ENCODE measurements around the gene NPIPB8. TPM values are rescaled to one million over a fixed set of nuclear protein-coding genes. Genes with fewer than 3 reads are reported as not detected.
"Not testable (repeated sequence)": the region's sequence is repeated elsewhere in the genome, so short reads cannot be mapped to it uniquely, and the experiment has no call there.

The NPIPB8 gene
- total RNA-seq, 4 donors from 2014 or later, result 0.22 TPM; not detected in 3

- no peak for DNase-seq
- H3K36me3 ChIP-seq, result peaks cover 0 to 2% (median 0%) of the 10 kb centered on the region in 3 donors
- peaks cover 0 to 7% (median 5%) of the 10 kb centered on the region in 3 donors for H3K4me1 ChIP-seq
- WGBS, 2 donors, result 61% methylated on average over 4 to 6 of the region's 9 CpGs
- H3K4me3 ChIP-seq, result no peak overlapping the region
- H3K9me3 ChIP-seq, result no peaks in the 10 kb centered on the region
- peaks cover 0 to 5% (median 0%) of the 10 kb centered on the region in 4 donors for H3K27me3 ChIP-seq
- intact Hi-C loops (cut with DNase I), result no loop called here
- no peak overlapping the region for H3K27ac ChIP-seq
- TF ChIP-seq POLR2A (IDR thresholded peaks at IDR 0.05) (no peak), CTCF (IDR thresholded peaks at IDR 0.05) (no peak)
Measured at GRCh38 chr16:28597692-28598261, 40.1 kb upstream of the NPIPB8 start.

- intact Hi-C loops (cut with DNase I), result not testable (repeated sequence)
- WGBS, 2 donors, result no CpG with 5 or more reads among the region's 17 CpGs
Measured at GRCh38 chr16:28599377-28600285, 38.2 kb upstream of the NPIPB8 start.

GRCh38 chr16:28600965-28601364, 36.9 kb upstream of the NPIPB8 start:
- H3K4me3 ChIP-seq; H3K27ac ChIP-seq; DNase-seq; H3K9me3 ChIP-seq; H3K4me1 ChIP-seq; intact Hi-C loops (cut with DNase I); H3K36me3 ChIP-seq; H3K27me3 ChIP-seq: not testable (repeated sequence)
- WGBS, 2 donors, result 42 to 59% methylated on average over 6 to 12 of the region's 20 CpGs

More at GRCh38 chr16:28599377-28600285, 38.2 kb upstream of the NPIPB8 start:
- not testable (repeated sequence) for H3K27me3 ChIP-seq, H3K9me3 ChIP-seq, DNase-seq, H3K36me3 ChIP-seq, H3K27ac ChIP-seq, H3K4me1 ChIP-seq, H3K4me3 ChIP-seq

- H3K27ac ChIP-seq; H3K4me1 ChIP-seq; H3K36me3 ChIP-seq; H3K9me3 ChIP-seq; DNase-seq; H3K27me3 ChIP-seq; H3K4me3 ChIP-seq; intact Hi-C loops (cut with DNase I): not testable (repeated sequence)
- 90% methylated on average over 10 of the region's 13 CpGs; no CpG with 5 or more reads in 1 of the 2 donors for WGBS, 2 donors
Measured at GRCh38 chr16:28601589-28601988, 36.3 kb upstream of the NPIPB8 start.

- H3K9me3 ChIP-seq; H3K4me1 ChIP-seq; DNase-seq; H3K27me3 ChIP-seq; H3K27ac ChIP-seq; intact Hi-C loops (cut with DNase I); H3K4me3 ChIP-seq; H3K36me3 ChIP-seq: not testable (repeated sequence)
- WGBS, 2 donors, result no CpG with 5 or more reads among the region's 10 CpGs
Measured at GRCh38 chr16:28602062-28602461, 35.8 kb upstream of the NPIPB8 start.

GRCh38 chr16:28602529-28602928, 35.3 kb upstream of the NPIPB8 start:
- intact Hi-C loops (cut with DNase I), result no loop called here
- Histone ChIP-seq H3K9me3 (no peaks in the 10 kb centered on the region), H3K4me3 (no peak overlapping the region), H3K27me3 (peaks cover 0 to 5% (median 0%) of the 10 kb centered on the region in 4 donors), H3K4me1 (no peaks in the 10 kb centered on the region), H3K27ac (no peak overlapping the region), H3K36me3 (peaks cover 0 to 9% (median 0%) of the 10 kb centered on the region in 3 donors)
- DNase-seq, result no peak
- 53 to 56% methylated on average over 5 to 6 of the region's 6 CpGs for WGBS, 2 donors
- TF ChIP-seq POLR2A (IDR thresholded peaks at IDR 0.05) (no peak), CTCF (IDR thresholded peaks at IDR 0.05) (no peak)
